Ramos (cell line): Measurements from ENCODE around the gene CLGN.

ENCODE experiments used
- in situ Hi-C: fragments of 300-500 bp; cut with MboI; formaldehyde crosslinking; loops from one replicate; pipeline ENCODE4 v1.14.3; 2022; ENCODE audit warnings: low sequenced_read_pairs; ENCODE audit not compliant: unreplicated experiment

The CLGN gene

DNA sequence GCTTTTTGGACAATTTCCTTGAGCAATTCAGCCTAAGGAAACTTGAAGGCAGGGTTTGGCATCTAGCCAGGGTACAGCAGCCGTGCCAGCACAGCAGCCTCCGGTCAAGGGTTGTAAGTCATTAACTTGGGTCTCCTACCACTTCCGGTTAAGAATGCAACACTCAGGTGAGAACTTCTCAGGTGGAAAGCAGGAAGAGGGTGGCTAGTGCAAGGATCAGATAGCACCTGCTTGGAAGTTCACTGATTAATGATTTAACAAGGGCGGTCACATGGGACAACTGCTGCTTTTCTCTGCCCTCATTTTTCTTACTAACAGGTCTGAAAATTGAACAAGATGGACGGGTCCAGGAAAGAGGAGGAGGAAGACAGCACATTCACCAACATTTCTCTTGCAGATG lies 84.1 kb downstream of the CLGN start:
- in situ Hi-C loops: no loop called here

DNA sequence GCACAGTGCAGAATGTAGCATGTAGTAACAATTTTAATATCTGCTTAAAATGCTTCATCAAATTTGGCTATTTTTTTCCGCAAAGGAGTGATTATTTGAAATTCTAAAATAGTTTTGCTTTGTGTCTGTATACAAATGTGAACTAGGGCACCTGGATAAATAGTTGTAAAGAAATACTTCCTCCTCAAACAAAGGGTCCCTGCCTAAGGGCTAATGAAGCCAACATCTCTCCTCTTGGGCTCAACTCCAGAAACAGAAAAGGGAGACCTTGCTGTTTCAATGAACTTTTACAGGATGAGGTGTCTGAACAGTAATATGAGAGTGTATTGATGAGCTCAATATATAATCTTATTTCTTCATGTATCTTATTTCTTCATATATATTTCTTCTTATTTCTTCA lies 84.8 kb downstream of the CLGN start:
- in situ Hi-C loops: no loop called here
